Ovary (tissue), 9 donors: ENCODE data around the gene IGF1R. TPM values are rescaled to one million over a fixed set of nuclear protein-coding genes. Genes with fewer than 3 reads are reported as not detected.

Source experiments
- DNase-seq, 5 donors: peaks; one replicate each; pipeline ENCODE4 v3.0.0-alpha.2; 2019 to 2020
- H3K27ac ChIP-seq, 2 donors: fragments of 200-600 bp; one replicate each; pipeline versions ENCODE4 v1.5.1 to v1.8.0; 2019 to 2022
- H3K27me3 ChIP-seq: fragments of 200-600 bp; one replicate; pipeline ENCODE4 v1.8.0; 2022
- H3K36me3 ChIP-seq: fragments of 200-600 bp; sonication (generic); one replicate; pipeline ENCODE4 v1.5.1; 2019
- H3K4me1 ChIP-seq: one replicate; pipeline ENCODE4 v1.8.1; 2013; ENCODE audit warnings: mild to moderate bottlenecking, moderate library complexity; ENCODE audit not compliant: insufficient read depth
- H3K4me3 ChIP-seq: fragments of 200-600 bp; sonication (generic); one replicate; pipeline ENCODE4 v1.5.1; 2017
- H3K9me3 ChIP-seq, 2 donors: fragments of 200-600 bp in 1 of 2; sonication (generic) in 1 of 2; one replicate each; pipeline versions ENCODE4 v1.5.1 to v1.8.1; 2013 to 2019; ENCODE audit warnings: mild to moderate bottlenecking in 1 of 2, moderate library complexity in 1 of 2
- CTCF ChIP-seq, 3 donors: fragments of 450-650 bp in 2 of 3; fragments of 200-600 bp in 1 of 3; IDR thresholded peaks; one replicate each; pipeline versions ENCODE4 v1.5.1 to v1.8.0; 2016 to 2022; ENCODE audit warnings: antibody characterized with exemption in 3 of 3, mild to moderate bottlenecking in 1 of 3
- EP300 ChIP-seq: sonication (generic); formaldehyde crosslinking; IDR thresholded peaks from one replicate; pipeline ENCODE4 v1.6.1; 2017; ENCODE audit warnings: antibody characterized with exemption
- POLR2A ChIP-seq: fragments of 450-650 bp; IDR thresholded peaks from one replicate; pipeline ENCODE4 v1.6.1; 2017; ENCODE audit warnings: antibody characterized with exemption, mild to moderate bottlenecking, moderate library complexity
- WGBS, 3 donors: extraction: QIAGEN DNeasy Blood & Tissue Kit in 1 of 3; methylation state at CpG; one replicate each; pipeline versions ENCODE4 v1.1.5 to v1.1.7; 2013 to 2017; 5-methylcytosine and 5-hydroxymethylcytosine counted together
- intact Hi-C, 4 donors: fragments of 100-400 bp; cut with DNase I; formaldehyde crosslinking; loops; one replicate each; pipeline versions ENCODE4 v1.11.0 to v1.15.1; 2022 to 2023
- polyA plus RNA-seq, 2 donors: library from polyadenylated mRNA; stranded (reverse); fragments of 200-250 nt in 1 of 2; fragments of 350-450 nt in 1 of 2; fragmentation: Illumina TruSeq in 1 of 2; extraction: RNeasy Lipid Tissue Mini Kit (QIAGEN cat#74804) in 1 of 2; gene quantifications; one replicate each; pipeline ENCODE4 v1.2.3, GENCODE V29; 2013 to 2014
- total RNA-seq, 7 donors: library from RNA; depleted of rRNA in 2 of 7; stranded (reverse); fragments of >200 nt in 2 of 7; fragmentation: NEBNext Ultra II Directional in 3 of 7; extraction: Animal tissue kit (Norgen Biotek cat#: 25700) in 3 of 7; gene quantifications; one replicate each; pipeline versions ENCODE4 v1.1.0 to v1.2.4, GENCODE V29; 2016 to 2023
- donor health status: DM: no; HTN: no; CAD: no; lungs with moderate emphysema.
- donor health status: DM: no; HTN: no; CAD: no.
- donor health status: Bipolar disorder and iron deficiency.
- donor health status: DM: yes; HTN: yes; CAD: no.
- donor health status: DM: no; HTN: no; CAD: no.
- donor health status: DM: yes; HTN: yes; CAD: no.

The IGF1R gene
- total and polyA plus RNA-seq, 9 donors: 15.4 to 88.7 (median 68.9) TPM

- H3K9me3 ChIP-seq: no peaks in the 10 kb centered on the region
- 88 to 90% (median 89%) methylated on average over 7 of the region's 7 CpGs for WGBS, 3 donors
- no peak for DNase-seq
- H3K36me3 ChIP-seq: no peaks in the 10 kb centered on the region
- H3K27ac ChIP-seq: no peak overlapping the region
- H3K4me3 ChIP-seq: no peak overlapping the region
- no peaks in the 10 kb centered on the region for H3K27me3 ChIP-seq
- intact Hi-C loops: loop anchor here in 1 of 4 donors (2.0 kb wide), 1 partner anchor 55 kb away; no protein-coding TSS in a partner anchor
- H3K4me1 ChIP-seq: peaks cover 36% of the 10 kb centered on the region
- no peak for TF ChIP-seq EP300
Observed at GRCh38 chr15:98715401-98715800, 67.1 kb downstream of the IGF1R start.

GRCh38 chr15:98715890-98716443 is 67.6 kb downstream of the IGF1R start:
- Histone ChIP-seq H3K27me3 (no peaks in the 10 kb centered on the region), H3K4me1 (peaks cover 38% of the 10 kb centered on the region), H3K9me3 (no peaks in the 10 kb centered on the region), H3K36me3 (no peaks in the 10 kb centered on the region), H3K4me3 (no peak overlapping the region), H3K27ac (no peak overlapping the region)
- intact Hi-C loops: loop anchor here in 1 of 4 donors (2.0 kb wide), 1 partner anchor 55 kb away; no protein-coding TSS in a partner anchor
- TF ChIP-seq POLR2A: no peak
- TF ChIP-seq CTCF (IDR thresholded peaks at IDR 0.05): no peak
- no peak for TF ChIP-seq EP300
- DNase-seq: no peak
- WGBS, 3 donors: 87 to 89% (median 89%) methylated on average over 9 of the region's 9 CpGs

GRCh38 chr15:98717371-98717770 is 69.0 kb downstream of the IGF1R start:
- H3K9me3 ChIP-seq: no peaks in the 10 kb centered on the region
- WGBS, 3 donors: 97 to 98% (median 97%) methylated on average over 5 of the region's 5 CpGs
- peaks cover 42% of the 10 kb centered on the region for H3K4me1 ChIP-seq
- no peak overlapping the region for H3K27ac ChIP-seq
- intact Hi-C loops: no loop called here
- H3K36me3 ChIP-seq: no peaks in the 10 kb centered on the region
- TF ChIP-seq POLR2A: no peak
- no peak for TF ChIP-seq CTCF (IDR thresholded peaks at IDR 0.05)
- TF ChIP-seq EP300: no peak
- H3K4me3 ChIP-seq: no peak overlapping the region
- no peak for DNase-seq
- H3K27me3 ChIP-seq: no peaks in the 10 kb centered on the region

DNA sequence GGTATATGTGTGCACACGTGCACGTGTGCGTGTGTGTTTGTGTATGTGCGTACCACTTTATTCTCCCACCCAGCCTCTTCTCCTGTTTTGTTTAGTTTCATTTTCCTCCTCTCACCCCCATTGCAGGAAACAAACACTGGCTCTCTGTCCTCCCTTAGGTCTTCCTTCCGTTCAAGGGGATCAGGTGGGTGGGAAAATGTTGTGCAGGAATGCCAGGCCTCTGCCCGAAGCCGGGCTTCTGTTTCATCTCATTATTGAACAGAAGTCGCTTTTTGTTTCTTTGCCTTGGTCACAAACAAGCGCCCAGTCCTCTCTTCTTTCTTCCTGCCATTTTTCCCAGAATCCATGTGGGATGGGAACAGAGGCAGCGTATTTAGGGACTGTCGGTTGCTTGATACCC is 69.6 kb downstream of the IGF1R start:
- Histone ChIP-seq H3K27me3 (no peaks in the 10 kb centered on the region), H3K4me3 (no peak overlapping the region), H3K4me1 (peaks cover 44% of the 10 kb centered on the region), H3K27ac (no peak overlapping the region), H3K36me3 (no peaks in the 10 kb centered on the region), H3K9me3 (no peaks in the 10 kb centered on the region)
- no peak for DNase-seq
- TF ChIP-seq POLR2A (no peak), CTCF (IDR thresholded peaks at IDR 0.05) (no peak), EP300 (no peak)
- intact Hi-C loops: no loop called here
- 84 to 89% (median 88%) methylated on average over 11 of the region's 11 CpGs for WGBS, 3 donors

GRCh38 chr15:98718426-98719136 is 70.2 kb downstream of the IGF1R start:
- no peaks in the 10 kb centered on the region for H3K9me3 ChIP-seq
- H3K36me3 ChIP-seq: no peaks in the 10 kb centered on the region
- no peaks in the 10 kb centered on the region for H3K27me3 ChIP-seq
- H3K27ac ChIP-seq: no peak overlapping the region
- no peak overlapping the region for H3K4me3 ChIP-seq
- 55 to 60% (median 58%) methylated on average over 10 of the region's 10 CpGs for WGBS, 3 donors
- peaks cover 39% of the 10 kb centered on the region for H3K4me1 ChIP-seq
- no peak for DNase-seq
- intact Hi-C loops: no loop called here
- TF ChIP-seq CTCF (IDR thresholded peaks at IDR 0.05) (no peak), EP300 (no peak), POLR2A (no peak)
